ENCODE data around the gene ZFPM1. TPM values are rescaled to one million over a fixed set of nuclear protein-coding genes. Genes with fewer than 3 reads are reported as not detected.

ZFPM1 gene
- total RNA-seq, 1 donor from 2014 or later, result 11.1 TPM

- TF ChIP-seq CTCF (conservative IDR thresholded peaks at IDR 0.05), result no peak
- H3K4me1 Mint-ChIP-seq, result peaks cover 5% of the 10 kb centered on the region
- H3K27ac Mint-ChIP-seq (ENCODE audit: unreplicated experiment), result no peak overlapping the region
- H3K36me3 Mint-ChIP-seq (ENCODE audit: low read depth), result no peaks in the 10 kb centered on the region
- DNase-seq (ENCODE audit: low read depth, low spot score), result no peak
- no peaks in the 10 kb centered on the region for H3K27me3 Mint-ChIP-seq (ENCODE audit: low read depth)
- H3K9me3 Mint-ChIP-seq, result no peaks in the 10 kb centered on the region
- no peak overlapping the region for H3K4me3 Mint-ChIP-seq
Measured at GRCh38 chr16:88475037-88475436, 22.0 kb downstream of the ZFPM1 start.

GRCh38 chr16:88476203-88476602 lies 23.1 kb downstream of the ZFPM1 start:
- no peaks in the 10 kb centered on the region for H3K9me3 Mint-ChIP-seq
- H3K4me3 Mint-ChIP-seq, result no peak overlapping the region
- H3K27me3 Mint-ChIP-seq (ENCODE audit: low read depth), result no peaks in the 10 kb centered on the region
- no peak for DNase-seq (ENCODE audit: low read depth, low spot score)
- H3K36me3 Mint-ChIP-seq (ENCODE audit: low read depth), result no peaks in the 10 kb centered on the region
- H3K4me1 Mint-ChIP-seq, result peaks cover 5% of the 10 kb centered on the region
- no peak for TF ChIP-seq CTCF (conservative IDR thresholded peaks at IDR 0.05)
- H3K27ac Mint-ChIP-seq (ENCODE audit: unreplicated experiment), result no peak overlapping the region

- Mint-ChIP-seq H3K27me3 (ENCODE audit: low read depth) (no peaks in the 10 kb centered on the region), H3K9me3 (no peaks in the 10 kb centered on the region), H3K27ac (ENCODE audit: unreplicated experiment) (no peak overlapping the region), H3K4me1 (peaks cover 5% of the 10 kb centered on the region), H3K4me3 (no peak overlapping the region), H3K36me3 (ENCODE audit: low read depth) (no peaks in the 10 kb centered on the region)
- DNase-seq (ENCODE audit: low read depth, low spot score), result no peak
- no peak for TF ChIP-seq CTCF (conservative IDR thresholded peaks at IDR 0.05)
Measured at GRCh38 chr16:88476817-88477397, 23.8 kb downstream of the ZFPM1 start.

GRCh38 chr16:88477631-88478519 lies 24.8 kb downstream of the ZFPM1 start:
- Mint-ChIP-seq H3K36me3 (ENCODE audit: low read depth) (no peaks in the 10 kb centered on the region), H3K4me3 (no peak overlapping the region), H3K27ac (ENCODE audit: unreplicated experiment) (peak overlapping the region; percentile 27), H3K9me3 (no peaks in the 10 kb centered on the region), H3K27me3 (ENCODE audit: low read depth) (no peaks in the 10 kb centered on the region), H3K4me1 (peaks cover 5% of the 10 kb centered on the region)
- no peak for DNase-seq (ENCODE audit: low read depth, low spot score)
- no peak for TF ChIP-seq CTCF (conservative IDR thresholded peaks at IDR 0.05)

- no peak for TF ChIP-seq CTCF (conservative IDR thresholded peaks at IDR 0.05)
- Mint-ChIP-seq H3K9me3 (no peaks in the 10 kb centered on the region), H3K4me1 (peaks cover 13% of the 10 kb centered on the region), H3K36me3 (ENCODE audit: low read depth) (no peaks in the 10 kb centered on the region), H3K4me3 (no peak overlapping the region), H3K27me3 (ENCODE audit: low read depth) (no peaks in the 10 kb centered on the region), H3K27ac (ENCODE audit: unreplicated experiment) (no peak overlapping the region)
- DNase-seq (ENCODE audit: low read depth, low spot score), result no peak
Measured at GRCh38 chr16:88478889-88479792, 26.1 kb downstream of the ZFPM1 start.

Measured in neural crest cell (in vitro differentiated cells).